Placental epithelial cell (primary cell): ENCODE measurements around the gene NGF. TPM values are rescaled to one million over a fixed set of nuclear protein-coding genes. Genes with fewer than 3 reads are reported as not detected.

Experiments
- total RNA-seq: library from RNA; depleted of rRNA; stranded (reverse); fragments of >200 nt; gene quantifications from 2 replicates; pipeline ENCODE4 v1.2.3, GENCODE V29; 2012

Gene NGF
- total RNA-seq = 2.7 and 3.1 TPM in 2 replicates

GRCh38 chr1:115337633-115338456 lies at the start of gene NGF:
NGF (minus strand) TSS chr1:115338249; CDS start chr1:115286795, 51,454 bp downstream.

Other genes with a start within 250 kb of the NGF start
- gene TSPAN2, start 248.7 kb downstream of the NGF start, total RNA-seq = under 0.01 and 0.22 TPM in 2 replicates